ENCODE measurements around the gene RPE65. TPM values are rescaled to one million over a fixed set of nuclear protein-coding genes. Genes with fewer than 3 reads are reported as not detected.
"Not testable (repeated sequence)": the region's sequence is repeated elsewhere in the genome, so short reads cannot be mapped to it uniquely, and the experiment has no call there.

Gene RPE65
- total RNA-seq, 1 experiment from 2014 or later, result not detected

DNA sequence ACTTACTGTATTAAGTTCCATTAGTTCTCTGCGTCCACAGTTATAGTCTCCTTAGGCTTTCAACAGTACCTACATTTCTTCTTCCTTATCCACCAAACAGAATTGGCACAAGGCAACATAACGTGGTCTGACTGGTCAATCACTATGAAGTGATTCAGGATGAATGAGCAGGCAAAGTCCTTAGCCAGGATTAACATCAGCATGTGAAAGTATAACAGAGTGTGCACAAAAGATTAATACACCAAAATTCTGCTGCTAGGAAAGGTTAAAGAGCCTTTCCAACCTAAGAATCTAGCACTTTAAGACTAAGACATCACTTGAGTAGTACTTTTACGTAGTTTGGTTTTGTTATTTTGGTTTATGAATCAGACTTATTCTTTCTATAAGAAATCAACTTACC lies 31.3 kb upstream of the RPE65 start:
- Histone ChIP-seq H3K4me3 (no peak overlapping the region), H3K27ac (no peak overlapping the region), H3K9me3 (ENCODE audit: insufficient read depth, low read depth) (no peaks in the 10 kb centered on the region), H4K20me1 (ENCODE audit: insufficient read depth) (no peaks in the 10 kb centered on the region), H3K4me1 (replicated peaks; ENCODE audit: insufficient read depth) (no peaks in the 10 kb centered on the region), H2AFZ (no peak overlapping the region), H3F3A (ENCODE audit: insufficient read depth, low read depth) (peaks cover 8% of the 10 kb centered on the region; the same call in 1 of the 2 replicates), H3K9me2 (ENCODE audit: insufficient read depth) (no peaks in the 10 kb centered on the region), H3K79me2 (ENCODE audit: low read depth) (no peaks in the 10 kb centered on the region), H3K36me3 (ENCODE audit: low read depth) (peaks cover 70% of the 10 kb centered on the region), H3K4me2 (no peak overlapping the region), H3K27me3 (ENCODE audit: insufficient read depth, low read depth) (no peaks in the 10 kb centered on the region)
- ChIA-PET CTCF (no interaction called here), POLR2A (ENCODE audit: unreplicated experiment) (no interaction called here)
- no peak for DNase-seq
- no TSS peak for BruUV-seq (replicated peaks)
- no peak for TF ChIP-seq EZH2 (IDR thresholded peaks at IDR 0.05; ENCODE audit: low read depth)
- TF ChIP-seq, protein P1, sequence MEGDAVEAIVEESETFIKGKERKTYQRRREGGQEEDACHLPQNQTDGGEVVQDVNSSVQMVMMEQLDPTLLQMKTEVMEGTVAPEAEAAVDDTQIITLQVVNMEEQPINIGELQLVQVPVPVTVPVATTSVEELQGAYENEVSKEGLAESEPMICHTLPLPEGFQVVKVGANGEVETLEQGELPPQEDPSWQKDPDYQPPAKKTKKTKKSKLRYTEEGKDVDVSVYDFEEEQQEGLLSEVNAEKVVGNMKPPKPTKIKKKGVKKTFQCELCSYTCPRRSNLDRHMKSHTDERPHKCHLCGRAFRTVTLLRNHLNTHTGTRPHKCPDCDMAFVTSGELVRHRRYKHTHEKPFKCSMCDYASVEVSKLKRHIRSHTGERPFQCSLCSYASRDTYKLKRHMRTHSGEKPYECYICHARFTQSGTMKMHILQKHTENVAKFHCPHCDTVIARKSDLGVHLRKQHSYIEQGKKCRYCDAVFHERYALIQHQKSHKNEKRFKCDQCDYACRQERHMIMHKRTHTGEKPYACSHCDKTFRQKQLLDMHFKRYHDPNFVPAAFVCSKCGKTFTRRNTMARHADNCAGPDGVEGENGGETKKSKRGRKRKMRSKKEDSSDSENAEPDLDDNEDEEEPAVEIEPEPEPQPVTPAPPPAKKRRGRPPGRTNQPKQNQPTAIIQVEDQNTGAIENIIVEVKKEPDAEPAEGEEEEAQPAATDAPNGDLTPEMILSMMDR (conservative IDR thresholded peaks at IDR 0.05), result no peak
- intact Hi-C loops (cut with micrococcal nuclease; ENCODE audit: unreplicated experiment), result no loop called here

DNA sequence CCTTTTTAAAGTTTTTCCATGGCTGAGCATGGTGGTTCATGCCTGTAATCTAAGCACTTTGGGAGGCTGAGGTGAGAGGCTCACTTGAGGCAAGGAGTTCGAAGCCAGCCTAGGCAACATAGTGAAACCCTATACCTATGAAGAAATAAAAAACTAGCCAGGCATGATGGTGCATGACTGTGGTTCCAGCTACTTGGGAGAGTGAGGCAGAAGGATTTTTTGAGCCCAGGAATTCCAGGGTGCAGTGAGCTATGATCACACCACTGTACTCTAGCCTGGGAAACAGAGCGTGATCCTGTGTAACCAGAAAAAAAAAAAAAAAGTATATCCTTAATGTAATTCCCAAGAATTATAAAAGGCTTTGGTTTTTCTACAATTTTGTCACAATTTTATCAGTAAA lies 29.7 kb upstream of the RPE65 start:
- H3K4me2 ChIP-seq, result no peak overlapping the region
- TF ChIP-seq, protein P1 (conservative IDR thresholded peaks at IDR 0.05), result no peak
- TF ChIP-seq EZH2 (IDR thresholded peaks at IDR 0.05; ENCODE audit: low read depth), result no peak
- no peak overlapping the region for H2AFZ ChIP-seq
- no peak for DNase-seq
- H3K9me3 ChIP-seq (ENCODE audit: insufficient read depth, low read depth), result no peaks in the 10 kb centered on the region
- H3K27me3 ChIP-seq (ENCODE audit: insufficient read depth, low read depth), result no peaks in the 10 kb centered on the region
- H3K4me3 ChIP-seq, result no peak overlapping the region
- H4K20me1 ChIP-seq (ENCODE audit: insufficient read depth), result no peaks in the 10 kb centered on the region
- intact Hi-C loops (cut with micrococcal nuclease; ENCODE audit: unreplicated experiment), result no loop called here
- no TSS peak for BruUV-seq (replicated peaks)
- CTCF ChIA-PET, result interaction anchor here (0.6 to 0.7 kb wide), 3 partner anchors 14 to 412 kb away, joined by 5 to 9 read pairs (median 7); no protein-coding TSS in a partner anchor
- H3F3A ChIP-seq (ENCODE audit: insufficient read depth, low read depth), result no peaks in the 10 kb centered on the region
- H3K4me1 ChIP-seq (replicated peaks; ENCODE audit: insufficient read depth), result no peaks in the 10 kb centered on the region
- H3K79me2 ChIP-seq (ENCODE audit: low read depth), result no peaks in the 10 kb centered on the region
- H3K36me3 ChIP-seq (ENCODE audit: low read depth), result peaks cover 71% of the 10 kb centered on the region
- POLR2A ChIA-PET (ENCODE audit: unreplicated experiment), result no interaction called here
- H3K27ac ChIP-seq, result no peak overlapping the region
- H3K9me2 ChIP-seq (ENCODE audit: insufficient read depth), result no peaks in the 10 kb centered on the region

DNA sequence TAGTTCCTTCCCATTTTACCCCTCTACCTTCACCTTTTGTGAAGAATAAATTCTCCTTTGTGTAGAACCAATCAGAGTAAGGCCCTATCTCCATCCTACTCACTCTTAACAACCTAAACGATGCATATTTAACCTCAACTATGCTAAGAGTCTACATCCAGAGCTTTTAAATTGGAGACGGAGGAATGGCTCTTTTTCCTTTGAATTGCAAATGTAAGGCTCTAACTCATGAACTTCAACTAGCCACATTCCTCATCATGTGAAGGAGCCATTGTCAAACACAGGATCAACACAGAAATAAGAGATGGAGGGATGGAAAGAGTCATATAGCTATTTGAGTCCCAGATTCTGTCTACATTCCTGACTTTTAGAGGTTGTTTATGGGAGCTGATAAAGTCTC lies 28.9 kb upstream of the RPE65 start:
- H3K4me1 ChIP-seq (replicated peaks; ENCODE audit: insufficient read depth), result no peaks in the 10 kb centered on the region
- H3K4me3 ChIP-seq, result no peak overlapping the region
- no peak for DNase-seq
- H3K36me3 ChIP-seq (ENCODE audit: low read depth), result peaks cover 64% of the 10 kb centered on the region
- H4K20me1 ChIP-seq (ENCODE audit: insufficient read depth), result no peaks in the 10 kb centered on the region
- H3K9me2 ChIP-seq (ENCODE audit: insufficient read depth), result no peaks in the 10 kb centered on the region
- H3K79me2 ChIP-seq (ENCODE audit: low read depth), result no peaks in the 10 kb centered on the region
- no TSS peak for BruUV-seq (replicated peaks)
- H3F3A ChIP-seq (ENCODE audit: insufficient read depth, low read depth), result no peaks in the 10 kb centered on the region
- H3K9me3 ChIP-seq (ENCODE audit: insufficient read depth, low read depth), result no peaks in the 10 kb centered on the region
- H3K27me3 ChIP-seq (ENCODE audit: insufficient read depth, low read depth), result no peaks in the 10 kb centered on the region
- CTCF ChIA-PET, result no interaction called here
- no peak overlapping the region for H3K27ac ChIP-seq
- TF ChIP-seq, protein P1 (conservative IDR thresholded peaks at IDR 0.05), result no peak
- no peak for TF ChIP-seq EZH2 (IDR thresholded peaks at IDR 0.05; ENCODE audit: low read depth)
- no peak overlapping the region for H3K4me2 ChIP-seq
- intact Hi-C loops (cut with micrococcal nuclease; ENCODE audit: unreplicated experiment), result no loop called here
- no peak overlapping the region for H2AFZ ChIP-seq
- POLR2A ChIA-PET (ENCODE audit: unreplicated experiment), result no interaction called here

DNA sequence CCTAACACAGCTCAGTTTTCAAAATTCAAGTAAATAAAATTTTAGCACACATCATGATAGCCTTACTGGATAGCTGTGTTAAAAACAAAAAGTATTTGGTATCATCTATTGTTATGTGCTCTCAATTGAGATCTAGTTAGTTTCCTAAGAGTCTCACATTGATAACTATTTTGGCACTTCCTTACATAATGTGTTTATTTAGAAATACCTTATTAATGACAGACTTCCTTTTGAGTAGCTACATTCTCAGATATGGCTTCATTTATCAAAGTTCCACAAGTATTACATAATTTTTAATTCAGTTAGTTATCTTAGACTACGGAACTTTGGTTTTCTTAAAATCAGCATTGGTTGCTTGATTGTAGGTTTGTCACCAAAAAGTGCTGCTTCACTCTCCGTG lies 26.9 kb upstream of the RPE65 start:
- H2AFZ ChIP-seq; H3K9me2 ChIP-seq (ENCODE audit: insufficient read depth); BruUV-seq (replicated peaks); H3K79me2 ChIP-seq (ENCODE audit: low read depth); H3K27me3 ChIP-seq (ENCODE audit: insufficient read depth, low read depth); H3K4me2 ChIP-seq; CTCF ChIA-PET; intact Hi-C loops (cut with micrococcal nuclease; ENCODE audit: unreplicated experiment); H3K9me3 ChIP-seq (ENCODE audit: insufficient read depth, low read depth); H3K27ac ChIP-seq; DNase-seq; H3K4me1 ChIP-seq (replicated peaks; ENCODE audit: insufficient read depth); H3K4me3 ChIP-seq; POLR2A ChIA-PET (ENCODE audit: unreplicated experiment); H3F3A ChIP-seq (ENCODE audit: insufficient read depth, low read depth); H4K20me1 ChIP-seq (ENCODE audit: insufficient read depth): not testable (repeated sequence)
- peaks cover 44% of the 10 kb centered on the region for H3K36me3 ChIP-seq (ENCODE audit: low read depth)
